ENCODE measurements around the gene SH3BGRL3. TPM values are rescaled to one million over a fixed set of nuclear protein-coding genes. Genes with fewer than 3 reads are reported as not detected.

Gene SH3BGRL3
- total RNA-seq, 4 donors from 2014 or later, result 134 to 314 (median 215) TPM

- Histone ChIP-seq H3K4me3 (no peak overlapping the region), H3K27me3 (no peaks in the 10 kb centered on the region), H3K4me1 (peaks cover 0 to 21% (median 10%) of the 10 kb centered on the region in 4 donors), H3K9me3 (no peaks in the 10 kb centered on the region), H3K27ac (no peak overlapping the region), H3K36me3 (no peaks in the 10 kb centered on the region)
- WGBS, 2 donors (ENCODE audit: low coverage in 1 of 2), result 71 to 84% methylated on average over 6 of the region's 6 CpGs
- in situ Hi-C loops (cut with MboI; ENCODE audit: low pct_ligation_motif_present in 1 of 4, low pct_unique_long_range_greater_than_20kb in 1 of 4, low sequenced_read_pairs in 3 of 4) (no loop called here), intact Hi-C loops (cut with DNase I; ENCODE audit: low total_unique reads) (no loop called here)
- DNase-seq, result no peak
- no peak for TF ChIP-seq POLR2A (IDR thresholded peaks at IDR 0.05)
- no peak for TF ChIP-seq POLR2AphosphoS5 (IDR thresholded peaks at IDR 0.05)
- no peak for TF ChIP-seq EP300 (IDR thresholded peaks at IDR 0.05; ENCODE audit: low read depth)
- no peak for TF ChIP-seq CTCF (IDR thresholded peaks at IDR 0.05)
Measured at GRCh38 chr1:26237230-26237966, 42.5 kb upstream of the SH3BGRL3 start.

- Histone ChIP-seq H3K27me3 (no peaks in the 10 kb centered on the region), H3K4me3 (no peak overlapping the region), H3K9me3 (no peaks in the 10 kb centered on the region), H3K36me3 (peaks cover 0 to 8% (median 4%) of the 10 kb centered on the region in 4 donors), H3K27ac (no peak overlapping the region), H3K4me1 (peaks cover 0 to 20% (median 5%) of the 10 kb centered on the region in 4 donors)
- intact Hi-C loops (cut with DNase I; ENCODE audit: low total_unique reads), result no loop called here
- 82 to 87% methylated on average over 2 to 4 of the region's 4 CpGs for WGBS, 2 donors (ENCODE audit: low coverage in 1 of 2)
- DNase-seq, result no peak
- TF ChIP-seq POLR2AphosphoS5 (IDR thresholded peaks at IDR 0.05) (no peak), CTCF (IDR thresholded peaks at IDR 0.05) (no peak), POLR2A (IDR thresholded peaks at IDR 0.05) (no peak), EP300 (IDR thresholded peaks at IDR 0.05; ENCODE audit: low read depth) (no peak)
- in situ Hi-C loops (cut with MboI; ENCODE audit: low pct_ligation_motif_present in 1 of 4, low pct_unique_long_range_greater_than_20kb in 1 of 4, low sequenced_read_pairs in 3 of 4), result no loop called here
Measured at GRCh38 chr1:26239936-26240335, 40.0 kb upstream of the SH3BGRL3 start.

GRCh38 chr1:26252718-26253117, 27.2 kb upstream of the SH3BGRL3 start:
- Histone ChIP-seq H3K9me3 (no peaks in the 10 kb centered on the region), H3K4me1 (no peaks in the 10 kb centered on the region), H3K27ac (no peak overlapping the region), H3K36me3 (peaks cover 0 to 6% (median 0%) of the 10 kb centered on the region in 4 donors), H3K27me3 (no peaks in the 10 kb centered on the region), H3K4me3 (no peak overlapping the region)
- WGBS, 2 donors (ENCODE audit: low coverage in 1 of 2), result 70 to 72% methylated on average over 7 of the region's 7 CpGs
- in situ Hi-C loops (cut with MboI; ENCODE audit: low pct_ligation_motif_present in 1 of 4, low pct_unique_long_range_greater_than_20kb in 1 of 4, low sequenced_read_pairs in 3 of 4), result no loop called here
- DNase-seq, result no peak
- TF ChIP-seq EP300 (IDR thresholded peaks at IDR 0.05; ENCODE audit: low read depth) (no peak), CTCF (IDR thresholded peaks at IDR 0.05) (no peak), POLR2AphosphoS5 (IDR thresholded peaks at IDR 0.05) (no peak), POLR2A (IDR thresholded peaks at IDR 0.05) (no peak)
- intact Hi-C loops (cut with DNase I; ENCODE audit: low total_unique reads), result no loop called here

- H3K4me1 ChIP-seq, result no peaks in the 10 kb centered on the region
- 94 to 100% methylated on average over 1 to 3 of the region's 3 CpGs for WGBS, 2 donors (ENCODE audit: low coverage in 1 of 2)
- no peaks in the 10 kb centered on the region for H3K9me3 ChIP-seq
- H3K4me3 ChIP-seq, result no peak overlapping the region
- TF ChIP-seq POLR2A (IDR thresholded peaks at IDR 0.05) (no peak), CTCF (IDR thresholded peaks at IDR 0.05) (no peak), EP300 (IDR thresholded peaks at IDR 0.05; ENCODE audit: low read depth) (no peak)
- no peaks in the 10 kb centered on the region for H3K27me3 ChIP-seq
- intact Hi-C loops (cut with DNase I; ENCODE audit: low total_unique reads) (no loop called here), in situ Hi-C loops (cut with MboI; ENCODE audit: low pct_ligation_motif_present in 1 of 4, low pct_unique_long_range_greater_than_20kb in 1 of 4, low sequenced_read_pairs in 3 of 4) (no loop called here)
- peaks cover 0 to 21% (median 2%) of the 10 kb centered on the region in 4 donors for H3K36me3 ChIP-seq
- H3K27ac ChIP-seq, result no peak overlapping the region
- no peak for DNase-seq
Measured at GRCh38 chr1:26254404-26254803, 25.5 kb upstream of the SH3BGRL3 start.

All from transverse colon (tissue), 4 donors.